ENCODE data around the gene HOXC9.
A peak's percentile ranks its signal among the peaks of the same experiment; 100 is the strongest.

Gene HOXC9

DNA sequence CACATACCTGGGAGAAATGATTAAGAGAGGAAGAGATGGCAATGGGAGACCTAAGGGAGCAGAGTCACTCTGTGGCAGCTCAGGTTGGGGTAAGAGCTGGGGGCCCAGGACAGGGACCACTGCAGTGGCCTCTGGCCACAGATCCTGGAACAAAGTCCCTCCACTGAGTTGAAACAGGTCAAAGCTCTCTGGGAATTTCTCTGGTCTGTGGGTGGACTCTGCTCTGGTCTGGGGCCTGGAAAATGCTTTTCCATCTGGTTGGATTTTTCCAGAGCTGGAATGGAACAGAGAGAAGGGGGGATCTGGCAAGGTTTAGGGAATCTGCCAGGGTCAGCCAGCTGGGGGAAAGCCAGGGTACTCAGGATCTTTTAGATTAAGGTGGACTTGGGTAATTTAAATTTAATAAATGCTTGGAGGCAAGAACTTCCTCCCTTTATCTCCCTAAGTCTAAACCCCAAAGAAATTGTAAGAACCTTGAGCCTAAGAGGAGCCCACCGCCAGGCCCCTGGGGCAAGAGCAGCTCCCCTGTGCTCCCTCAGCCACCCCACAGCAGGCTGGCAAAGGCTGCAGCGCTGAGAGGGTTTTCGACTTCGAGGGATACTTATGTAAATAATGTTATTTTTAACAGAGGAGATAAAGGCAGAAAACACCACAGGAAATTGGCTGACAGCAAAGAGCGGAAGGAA lies 11.3 kb upstream of the HOXC9 start:
- DNase-seq: no peak

GRCh38 chr12:53989227-53990113 lies 10.5 kb upstream of the HOXC9 start:
- DNase-seq: peak; percentile 44

DNA sequence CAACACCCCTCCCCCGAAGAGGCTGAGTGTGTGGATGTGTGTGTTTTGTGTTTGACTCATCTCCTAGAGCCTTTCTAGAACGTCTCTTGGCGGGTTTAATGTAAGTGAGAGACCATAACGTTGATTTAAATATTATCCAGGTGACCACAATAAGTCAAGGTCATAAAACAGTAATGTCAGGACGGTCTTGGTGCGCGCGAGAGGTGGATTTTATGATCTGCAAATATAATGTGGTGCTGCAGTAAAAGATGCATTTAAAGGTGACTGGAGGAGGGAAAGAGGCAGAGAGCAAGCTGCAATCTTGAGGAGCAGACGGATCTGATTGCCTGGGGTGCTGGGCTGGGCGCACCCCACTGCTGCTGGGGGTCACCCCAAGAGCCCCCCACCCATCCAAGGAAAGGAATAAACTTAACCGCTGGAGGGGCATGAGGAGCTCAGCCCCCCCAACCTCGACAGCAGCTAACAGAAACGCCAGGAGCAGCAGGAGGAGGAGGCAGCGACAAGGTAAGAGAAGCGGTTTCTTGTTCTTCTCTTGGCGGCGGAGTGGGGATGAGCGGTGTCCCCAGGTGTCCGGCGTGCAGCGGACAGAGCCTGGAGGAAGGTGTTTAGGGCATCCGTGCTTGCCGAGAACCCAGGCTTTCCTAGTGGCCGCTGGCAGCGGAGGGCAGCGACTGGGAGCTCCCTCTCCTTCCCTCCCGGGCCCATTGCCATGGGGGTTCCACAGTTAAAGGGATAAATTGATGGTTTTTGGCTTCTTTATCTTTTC lies 9.5 kb upstream of the HOXC9 start:
- DNase-seq: no peak

DNA sequence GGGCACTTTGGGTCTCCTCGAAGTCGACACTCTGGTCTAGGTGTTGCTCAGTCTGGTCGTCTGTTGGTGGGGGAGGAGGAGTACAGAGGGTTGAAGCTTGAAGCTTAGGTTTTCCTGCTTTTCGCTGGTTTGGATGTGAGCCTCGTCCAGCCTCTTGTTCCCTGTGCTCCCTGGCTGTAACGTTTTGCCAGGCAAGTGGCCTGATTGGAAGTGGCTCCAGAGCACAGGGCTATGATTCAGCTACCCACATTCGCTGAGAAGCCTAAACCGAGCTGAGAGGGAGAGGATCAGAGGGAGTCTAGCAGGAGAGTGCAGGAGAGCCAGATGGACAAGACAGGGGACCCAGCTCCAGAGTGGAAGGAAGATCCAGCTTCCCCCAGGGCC lies 8.9 kb upstream of the HOXC9 start:
- no peak for DNase-seq

DNA sequence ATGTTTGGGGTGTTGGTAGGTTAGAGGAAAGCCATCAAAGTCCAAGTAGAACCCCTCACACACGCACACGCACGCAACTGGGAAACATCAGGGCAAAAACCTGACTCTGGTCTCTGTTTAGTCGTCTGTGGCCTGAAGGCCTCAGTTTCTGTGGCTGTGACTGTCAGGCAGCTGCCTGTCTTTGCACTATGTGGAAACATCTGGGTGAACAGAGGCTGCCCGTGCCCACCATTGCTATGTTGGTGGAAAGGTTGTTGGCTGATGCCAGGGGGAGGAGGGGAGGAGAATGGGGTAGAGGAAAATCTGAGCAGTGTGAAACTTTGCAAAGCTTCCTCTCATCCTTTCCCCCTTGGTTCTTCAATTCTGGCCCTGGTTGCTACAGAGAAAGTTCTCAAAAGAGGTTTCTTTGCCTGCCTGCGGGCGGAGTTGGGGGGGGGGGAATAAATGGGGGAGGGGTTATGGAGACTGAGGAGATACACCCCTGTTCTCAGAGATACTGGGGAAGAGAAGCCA lies 7.5 kb upstream of the HOXC9 start:
- no peak for DNase-seq

GRCh38 chr12:53993162-53994008 lies 6.6 kb upstream of the HOXC9 start:
- DNase-seq: no peak

DNA sequence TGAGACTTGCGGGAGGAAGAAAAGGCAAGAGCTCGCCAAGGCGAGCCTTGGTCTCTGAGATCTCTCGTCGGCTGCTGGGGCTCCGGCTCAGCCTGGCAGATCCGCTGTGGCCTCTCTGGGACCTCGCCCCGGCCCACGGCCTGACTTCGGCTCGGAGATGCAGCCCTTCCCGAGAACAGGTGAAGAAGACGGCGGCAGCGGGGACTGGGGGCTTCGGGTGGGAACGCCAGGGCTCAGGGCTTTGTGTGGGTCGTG lies 6.0 kb upstream of the HOXC9 start:
- DNase-seq: no peak

DNA sequence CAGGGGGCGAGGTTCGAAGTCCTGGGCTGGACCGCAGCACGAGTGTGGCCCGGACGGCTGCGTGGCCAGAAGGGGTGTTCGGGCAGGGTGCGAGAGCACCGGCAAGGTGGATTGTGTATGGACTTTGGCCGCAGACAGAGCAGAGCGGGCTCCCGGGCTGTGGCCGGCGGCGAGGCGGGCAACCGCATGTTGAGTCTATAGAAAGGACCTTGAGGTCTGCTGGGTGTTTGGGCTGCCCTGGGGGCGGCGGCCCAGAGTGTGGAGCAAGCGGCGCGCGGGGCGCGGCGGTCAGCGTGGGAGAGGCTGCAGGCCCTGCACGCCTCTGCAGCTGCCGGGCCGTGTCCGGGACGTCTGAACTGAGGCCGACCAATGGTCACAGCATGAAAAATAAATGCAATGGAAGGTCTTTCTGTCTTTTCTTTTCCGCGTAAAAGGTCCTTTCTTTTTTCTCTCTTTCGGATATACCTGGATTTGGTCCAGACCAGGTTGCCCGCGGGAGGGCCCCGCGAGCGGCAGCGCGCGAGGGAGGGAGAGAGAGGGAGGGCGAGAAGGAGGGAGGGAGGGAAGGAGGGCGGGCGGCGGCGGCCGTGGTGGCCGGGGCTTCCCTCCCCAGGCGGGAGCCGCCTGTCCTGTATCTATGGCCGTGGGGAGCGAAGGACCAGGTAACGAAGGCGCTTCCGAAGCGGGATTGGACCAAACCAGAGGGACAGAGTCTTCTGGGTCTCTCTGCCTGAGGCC lies 5.5 kb upstream of the HOXC9 start:
- no peak for DNase-seq

GRCh38 chr12:53995002-53995377 lies 5.0 kb upstream of the HOXC9 start:
- DNase-seq: no peak

DNA sequence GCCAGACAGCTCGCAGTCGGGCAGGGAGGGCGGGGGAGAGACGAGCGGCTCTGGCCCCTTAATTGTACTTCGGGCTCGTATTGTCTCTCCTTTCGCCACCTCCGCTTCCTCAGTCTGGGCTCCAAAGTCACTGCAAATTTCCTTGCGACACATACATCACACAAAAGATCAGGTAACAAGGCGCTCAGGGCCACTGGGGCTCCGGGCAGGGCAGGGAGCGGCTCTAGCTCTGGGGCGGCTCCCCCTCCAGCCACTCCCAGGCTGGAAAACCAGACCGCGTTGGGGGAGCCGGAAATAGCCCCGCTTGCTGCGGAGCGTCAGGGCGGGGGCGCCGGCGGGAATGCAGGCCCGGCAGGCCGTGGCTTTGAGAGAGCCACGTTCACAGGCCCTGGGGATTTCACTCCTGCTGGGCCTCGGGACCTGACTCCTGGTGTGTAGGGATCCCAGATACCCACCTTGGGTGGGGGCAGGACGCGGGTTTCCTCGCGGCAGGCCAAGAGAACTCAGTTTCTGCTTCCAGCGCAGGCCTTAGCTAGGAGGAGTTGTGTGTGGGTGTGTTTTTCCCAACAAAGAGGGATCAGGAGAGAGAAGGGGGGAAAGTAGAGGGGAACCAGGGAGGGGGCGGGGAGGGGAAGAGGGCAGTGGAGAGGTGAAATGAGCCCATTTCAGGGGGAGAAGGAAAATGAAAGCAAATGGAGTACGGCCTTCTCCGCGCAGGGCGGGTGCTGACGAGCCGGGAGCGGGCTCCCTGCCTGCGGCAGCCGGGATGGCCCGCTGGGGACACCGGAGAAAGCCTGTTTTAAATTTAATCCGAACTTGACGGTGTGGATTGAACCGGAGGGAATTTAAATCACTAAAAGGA lies 4.4 kb upstream of the HOXC9 start:
- DNase-seq: no peak

GRCh38 chr12:53996240-53997203 lies 3.4 kb upstream of the HOXC9 start:
- DNase-seq: no peak

DNA sequence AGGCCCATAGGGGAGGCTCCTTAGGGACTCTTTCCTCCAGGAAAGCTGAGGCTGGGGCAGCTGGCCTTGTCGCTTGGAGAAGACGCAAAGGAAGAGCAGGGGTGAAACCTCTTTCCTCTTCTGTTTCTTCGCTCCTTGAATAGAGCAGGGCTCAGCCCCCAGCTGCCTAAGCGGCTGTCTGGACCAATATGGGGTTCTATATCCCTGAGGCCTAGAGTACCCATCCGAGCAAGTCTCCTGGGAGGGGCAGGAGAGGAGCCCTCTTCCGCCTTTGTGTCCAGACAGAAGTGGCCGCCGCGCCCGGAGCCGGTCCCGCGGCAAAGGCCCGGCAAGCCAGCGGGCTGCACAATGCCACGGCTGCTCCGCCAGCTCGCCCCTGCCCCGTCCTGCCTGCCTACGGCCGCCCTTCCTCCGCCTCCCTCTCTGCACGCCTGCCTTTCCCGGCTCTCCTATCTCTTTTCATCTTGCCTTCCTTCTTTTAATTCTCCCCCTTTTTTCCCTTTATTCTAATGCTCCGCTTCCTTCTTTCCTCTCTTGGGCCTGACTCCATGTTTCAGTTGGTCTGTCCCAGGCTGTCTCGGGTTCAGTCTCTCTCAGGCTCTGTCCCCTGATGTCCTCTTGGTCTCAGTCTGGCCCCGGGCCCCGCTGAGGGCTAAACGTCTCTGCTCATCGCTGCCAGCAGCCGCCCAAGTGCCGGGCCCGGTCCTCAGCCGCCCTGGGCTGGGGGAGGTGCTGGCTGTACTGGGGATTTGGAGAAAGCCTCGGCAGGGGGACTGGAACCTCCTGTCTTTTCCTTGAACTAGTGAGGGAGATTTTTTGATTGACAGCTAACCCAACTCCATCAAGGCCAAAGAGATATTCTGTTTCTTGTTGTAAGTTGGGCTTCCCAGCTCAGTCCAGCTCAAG lies 2.5 kb upstream of the HOXC9 start:
- DNase-seq: no peak

GRCh38 chr12:53998110-53998899 lies 1.7 kb upstream of the HOXC9 start:
- DNase-seq: no peak

DNA sequence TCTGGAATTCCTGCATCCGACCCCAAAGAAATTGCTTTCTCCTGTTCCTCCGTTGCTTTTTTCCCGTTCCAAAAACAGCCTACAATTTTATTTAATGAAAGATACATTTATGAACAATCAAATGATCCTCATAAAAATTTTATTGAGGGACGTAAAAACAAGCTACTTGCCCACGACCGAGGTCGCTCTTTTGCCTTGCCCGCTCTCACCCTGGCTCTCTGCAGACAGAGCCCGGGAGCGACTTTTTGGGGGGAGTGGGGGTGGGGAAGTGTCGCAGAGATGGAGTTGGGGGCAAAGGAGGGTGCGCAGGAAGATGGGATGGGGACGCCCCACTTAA lies 1.1 kb upstream of the HOXC9 start:
- no peak for DNase-seq

DNA sequence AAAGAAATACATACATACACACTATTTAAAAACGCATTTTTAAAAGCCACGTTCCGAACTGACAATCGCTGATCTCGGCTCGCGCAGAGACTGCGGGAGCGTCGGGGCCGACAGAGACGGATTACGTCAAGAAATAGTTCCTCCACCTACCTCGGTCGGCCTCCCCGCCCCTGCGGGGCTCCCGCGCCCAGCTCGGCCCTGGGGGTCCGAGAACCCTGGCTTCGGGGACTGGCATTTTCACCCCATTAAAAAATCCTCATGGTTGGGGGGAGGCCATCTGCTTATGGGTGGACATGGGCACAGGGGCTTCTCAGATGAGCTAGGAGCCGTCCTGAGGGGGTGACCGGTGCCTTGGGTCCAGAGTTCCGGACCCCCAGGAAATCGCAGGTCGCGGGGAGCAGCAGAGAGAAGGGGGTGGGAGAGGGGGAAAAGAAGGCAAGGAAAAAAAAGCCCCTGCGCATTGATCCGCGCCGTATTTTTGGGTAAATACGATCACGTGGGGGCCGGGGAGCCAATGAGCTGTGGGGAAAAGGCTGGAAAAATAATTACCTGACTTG lies 324 bp upstream of the HOXC9 start:
- DNase-seq: peak; percentile 27

- DNase-seq: no peak
These were observed 1.6 kb downstream of the HOXC9 start for GRCh38 chr12:54001283-54002187.

All from fibroblast of skin of scalp (primary cell).